ENCODE measurements around the gene CACNA2D2.

Gene CACNA2D2

GRCh38 chr3:50369012-50369670 lies 134.3 kb downstream of the CACNA2D2 start:
- DNase-seq (ENCODE audit: low read depth) = no peak

DNA sequence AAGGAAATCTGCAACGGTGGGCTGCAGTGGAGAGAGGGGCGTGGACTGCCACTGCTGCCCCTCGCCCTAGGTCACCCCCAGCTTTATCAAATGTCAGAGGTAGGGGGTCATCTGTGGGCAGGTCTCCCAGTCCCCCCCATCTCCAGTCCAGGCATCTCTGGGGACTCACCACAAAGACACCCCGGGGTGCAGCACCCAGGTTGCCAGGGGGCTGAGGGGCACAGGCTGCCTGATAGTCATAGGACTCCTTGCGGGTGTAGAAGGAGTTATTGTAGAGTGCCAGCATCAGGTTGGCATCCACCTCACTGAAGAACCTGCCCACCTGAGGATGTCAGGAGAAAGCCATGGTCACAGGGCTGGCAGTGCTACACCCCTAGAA lies 137.6 kb downstream of the CACNA2D2 start:
- DNase-seq (ENCODE audit: low read depth) = no peak

GRCh38 chr3:50365080-50365841 lies 138.2 kb downstream of the CACNA2D2 start:
- peak; percentile 88 for DNase-seq (ENCODE audit: low read depth)

DNA sequence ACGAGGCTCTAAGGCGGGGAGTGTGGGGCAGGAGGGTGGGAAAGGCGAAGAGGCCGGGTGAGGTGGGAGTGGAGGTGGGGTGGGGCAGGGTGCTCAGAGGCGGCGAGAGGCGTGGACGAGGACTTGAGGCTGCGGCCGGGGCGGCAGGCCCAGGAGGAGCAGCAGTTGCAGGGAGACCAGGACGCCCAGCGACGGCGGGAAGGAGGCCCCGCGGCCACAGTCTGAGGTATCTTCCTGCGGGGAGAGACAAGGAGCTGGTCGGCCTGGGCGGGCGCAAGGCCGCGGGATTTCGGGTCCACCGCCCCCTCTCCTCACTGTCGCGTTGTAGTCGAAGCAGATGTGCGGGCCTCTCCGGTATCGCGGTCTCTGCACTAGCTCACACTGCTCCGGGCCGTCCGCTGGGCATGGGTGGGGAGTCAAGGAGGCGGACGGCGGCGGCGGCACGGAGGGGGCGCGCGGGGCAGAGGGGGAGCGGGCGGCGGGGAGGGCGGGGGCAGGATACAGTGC lies 138.8 kb downstream of the CACNA2D2 start:
- DNase-seq (ENCODE audit: low read depth) = no peak

- no peak for DNase-seq (ENCODE audit: low read depth)
These were observed 143.7 kb downstream of the CACNA2D2 start for GRCh38 chr3:50359760-50360110.

GRCh38 chr3:50358911-50359759 lies 144.3 kb downstream of the CACNA2D2 start, which contains the start of gene TMEM115:
TSS of gene TMEM115 (minus strand) at chr3:50359521. CDS start at chr3:50359063, 458 bp downstream.
- peak; percentile 91 for DNase-seq (ENCODE audit: low read depth)

GRCh38 chr3:50358355-50358910 lies 145.0 kb downstream of the CACNA2D2 start:
- no peak for DNase-seq (ENCODE audit: low read depth)

GRCh38 chr3:50357481-50357880 lies 146.0 kb downstream of the CACNA2D2 start:
- DNase-seq (ENCODE audit: low read depth) = no peak

DNA sequence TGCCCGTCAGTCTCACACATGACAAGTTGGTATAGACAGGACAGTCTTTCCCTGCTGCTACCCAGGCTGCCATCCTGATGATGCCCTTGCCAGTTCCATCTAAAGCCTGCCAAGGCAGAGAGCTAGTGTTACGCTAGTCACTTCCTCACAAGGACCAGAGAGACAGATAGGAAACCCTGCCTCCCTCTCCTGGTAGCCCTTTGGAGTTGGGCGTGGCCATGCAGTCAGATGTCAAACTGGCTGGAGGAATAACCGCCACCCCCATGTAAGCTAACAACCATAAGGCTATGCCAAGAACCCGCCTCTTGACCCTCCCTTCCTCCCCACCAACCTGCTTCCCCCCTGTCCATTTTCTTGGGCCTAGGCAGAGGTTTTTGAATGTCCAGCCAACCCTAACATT lies 146.9 kb downstream of the CACNA2D2 start:
- DNase-seq (ENCODE audit: low read depth) = no peak

GRCh38 chr3:50355829-50356552 lies 147.4 kb downstream of the CACNA2D2 start:
- no peak for DNase-seq (ENCODE audit: low read depth)

DNA sequence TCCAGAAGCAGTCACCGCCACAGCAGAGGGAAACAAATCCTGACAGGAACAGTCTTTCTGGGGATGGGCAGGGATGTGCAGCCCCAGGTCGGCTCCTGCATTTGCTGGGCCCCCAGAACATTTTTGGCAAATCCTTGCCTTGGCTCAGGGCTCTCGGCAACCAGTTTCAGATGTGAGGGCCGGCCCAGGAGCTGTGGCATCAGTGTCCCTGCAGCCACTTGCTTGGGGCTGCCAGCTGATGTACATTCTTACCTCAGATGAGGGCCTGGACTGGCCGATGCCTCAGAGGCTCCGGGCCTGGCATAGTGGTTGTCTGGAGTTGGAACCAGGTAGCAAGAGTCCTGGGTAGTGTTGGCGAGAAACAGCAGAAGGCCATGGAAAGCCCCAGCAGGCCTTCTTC lies 148.6 kb downstream of the CACNA2D2 start:
- DNase-seq (ENCODE audit: low read depth) = no peak

GRCh38 chr3:50354186-50354764 lies 149.2 kb downstream of the CACNA2D2 start:
- no peak for DNase-seq (ENCODE audit: low read depth)

- no peak for DNase-seq (ENCODE audit: low read depth)
These were observed 150.0 kb downstream of the CACNA2D2 start for GRCh38 chr3:50353245-50354004.

GRCh38 chr3:50352781-50353180 lies 150.7 kb downstream of the CACNA2D2 start:
- DNase-seq (ENCODE audit: low read depth) = no peak

DNA sequence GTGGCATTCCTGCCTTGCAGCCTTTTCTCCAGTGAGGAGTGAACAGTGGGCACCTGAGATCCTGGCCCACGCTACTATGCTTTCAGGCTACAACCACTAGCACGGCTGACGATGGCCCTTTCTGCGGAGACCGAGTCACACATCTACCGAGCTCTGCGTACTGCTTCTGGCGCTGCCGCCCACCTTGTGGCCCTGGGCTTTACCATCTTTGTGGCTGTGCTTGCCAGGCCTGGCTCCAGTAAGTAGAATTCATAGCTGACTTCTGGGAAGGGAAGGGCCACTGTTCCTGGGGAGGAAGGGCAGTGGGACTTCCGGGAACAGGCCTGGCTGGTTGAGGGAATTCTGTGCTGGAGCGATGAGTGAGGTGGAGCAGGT lies 152.1 kb downstream of the CACNA2D2 start:
- no peak for DNase-seq (ENCODE audit: low read depth)

- peak; percentile 98 for DNase-seq (ENCODE audit: low read depth)
These were observed 152.7 kb downstream of the CACNA2D2 start, which contains the start of the genes CYB561D2 and NPRL2 for GRCh38 chr3:50350527-50351322. TSS of gene CYB561D2 (plus strand) at chr3:50350862. CDS start at chr3:50351434, 572 bp downstream. TSS of gene NPRL2 (minus strand) at chr3:50350775. CDS start at chr3:50350652, 123 bp downstream.

- DNase-seq (ENCODE audit: low read depth) = no peak
These were observed 153.3 kb downstream of the CACNA2D2 start for GRCh38 chr3:50350213-50350526.

DNA sequence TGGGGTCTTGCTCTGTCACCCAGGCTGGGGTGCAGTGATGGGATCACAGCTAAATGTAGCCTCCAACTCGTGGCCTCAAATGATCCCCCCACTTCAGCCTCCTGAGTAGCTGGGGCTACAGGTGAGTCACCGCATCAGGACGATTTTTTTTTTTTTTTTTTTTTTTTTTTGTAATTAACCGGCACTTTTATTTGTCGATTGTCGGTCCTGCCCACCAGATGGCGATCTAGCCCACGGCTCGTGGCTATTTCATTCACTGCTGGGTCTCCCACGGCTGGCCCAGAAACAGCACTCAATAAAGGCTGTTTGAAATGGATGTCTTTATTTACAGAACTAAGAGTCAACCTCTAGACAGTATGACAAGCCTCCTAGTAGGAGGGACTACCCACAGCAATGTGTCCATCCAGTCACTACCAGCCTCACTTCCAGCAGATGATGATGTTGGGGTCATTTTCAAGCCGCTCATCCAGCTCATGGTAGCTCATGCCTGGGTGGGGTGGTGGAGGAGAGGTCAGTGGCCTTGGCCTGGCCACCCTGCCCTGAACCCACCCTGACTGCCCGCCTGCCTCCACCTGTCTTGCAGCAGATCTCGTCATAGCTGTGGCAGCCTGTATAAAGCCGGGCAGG lies 156.1 kb downstream of the CACNA2D2 start:
- peak; percentile 60 for DNase-seq (ENCODE audit: low read depth)
